HG03139 (cell line): ENCODE measurements around the gene LSM5.

Experiments
- ATAC-seq: cut with Tn5 transposase; IDR thresholded peaks from one replicate; pipeline ENCODE4 v1.9.1; 2021; ENCODE audit not compliant: unreplicated experiment

The LSM5 gene

DNA sequence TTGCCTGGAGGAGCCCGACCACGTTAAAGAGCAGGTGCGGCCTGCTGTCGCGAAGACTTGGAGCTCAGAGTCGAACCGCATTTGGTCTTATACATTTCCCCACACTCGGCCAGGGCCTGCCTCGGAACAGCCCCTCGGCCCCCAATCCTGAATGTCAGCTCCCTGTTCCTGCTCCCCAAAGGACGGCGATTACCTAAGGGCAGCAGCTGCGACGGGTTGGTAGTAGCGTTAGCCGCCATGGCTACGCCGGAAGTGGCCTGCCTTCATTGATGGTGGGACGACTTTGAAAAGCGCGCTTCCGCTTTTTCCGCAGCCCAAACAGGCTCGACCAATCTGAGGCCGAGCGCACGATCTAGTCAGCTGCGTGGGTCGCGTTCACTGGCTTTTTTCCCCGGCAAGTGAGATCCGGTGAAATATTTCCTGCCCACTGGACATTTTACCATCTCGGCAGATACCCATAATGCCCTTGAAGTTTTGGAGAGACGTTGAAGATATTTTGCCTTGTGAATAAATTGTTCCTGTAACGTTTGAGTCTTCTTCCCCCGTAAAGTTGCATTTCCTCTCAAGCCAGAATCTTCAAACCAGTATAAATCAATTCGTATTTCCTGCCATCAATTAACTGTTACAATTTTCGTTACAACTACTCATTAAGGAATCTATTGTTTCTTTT lies at the start of gene LSM5:
TSS of gene LSM5 (minus strand) at position 254 of the 670 bp plus-strand sequence. CDS start at position 239, 15 bp downstream.
- ATAC-seq: peak; percentile 78

DNA sequence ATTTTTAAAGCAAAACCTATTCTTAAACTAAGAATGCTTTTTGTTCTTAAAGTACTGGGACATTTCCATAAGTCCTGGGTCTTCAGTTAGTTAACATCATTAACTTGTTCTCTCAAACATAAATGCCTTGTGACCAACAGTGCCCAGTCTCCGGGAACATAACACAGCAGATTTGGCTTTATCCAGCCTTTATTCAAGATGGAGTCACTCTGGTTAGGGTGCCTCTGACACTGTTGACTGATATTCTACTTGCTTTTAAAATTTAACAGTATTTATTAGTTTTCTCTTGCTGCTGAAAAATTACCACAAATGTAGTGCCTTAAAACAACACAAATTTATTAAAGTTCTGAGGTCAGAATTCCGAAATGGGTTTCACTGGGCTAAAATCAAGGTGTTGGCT lies 49.2 kb upstream of the LSM5 start:
- no peak for ATAC-seq

DNA sequence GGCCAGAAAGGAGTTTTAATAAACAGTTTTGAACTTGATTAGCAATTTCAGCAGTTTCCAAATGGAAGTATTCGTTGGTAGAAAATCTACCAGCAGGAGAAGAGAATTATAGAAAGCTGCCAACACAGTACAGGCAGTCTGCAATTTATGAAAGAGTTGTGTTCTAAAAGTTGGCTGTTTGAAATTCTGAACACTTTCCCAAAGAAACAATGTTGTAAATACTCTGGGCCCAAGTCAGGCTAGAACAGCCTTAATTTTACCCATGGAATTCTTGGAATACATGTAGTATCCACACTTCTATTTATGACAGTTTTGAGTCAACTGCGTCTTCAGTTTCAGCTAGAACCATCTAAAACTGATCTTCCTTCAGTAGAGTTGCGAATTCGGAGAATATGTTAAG lies 47.6 kb upstream of the LSM5 start:
- ATAC-seq: no peak

DNA sequence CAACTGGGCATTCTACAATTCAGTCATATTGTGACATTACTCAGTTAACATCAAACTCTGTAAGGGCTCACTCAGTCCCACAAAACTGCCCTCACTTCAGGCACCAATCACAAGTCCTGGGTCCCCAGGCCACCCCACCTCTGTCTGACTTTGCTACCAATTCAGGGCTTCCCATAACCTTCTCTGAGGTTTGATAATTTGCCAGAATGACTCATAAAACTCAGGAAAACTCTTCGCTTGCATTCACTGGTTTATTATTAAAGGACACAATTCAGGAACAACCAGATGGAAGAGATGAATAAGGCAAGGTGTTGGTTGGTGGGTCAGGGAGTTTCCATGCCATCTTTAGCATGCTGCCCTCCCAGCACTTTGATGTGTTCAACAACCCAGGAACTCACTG lies 46.4 kb upstream of the LSM5 start:
- ATAC-seq: no peak

DNA sequence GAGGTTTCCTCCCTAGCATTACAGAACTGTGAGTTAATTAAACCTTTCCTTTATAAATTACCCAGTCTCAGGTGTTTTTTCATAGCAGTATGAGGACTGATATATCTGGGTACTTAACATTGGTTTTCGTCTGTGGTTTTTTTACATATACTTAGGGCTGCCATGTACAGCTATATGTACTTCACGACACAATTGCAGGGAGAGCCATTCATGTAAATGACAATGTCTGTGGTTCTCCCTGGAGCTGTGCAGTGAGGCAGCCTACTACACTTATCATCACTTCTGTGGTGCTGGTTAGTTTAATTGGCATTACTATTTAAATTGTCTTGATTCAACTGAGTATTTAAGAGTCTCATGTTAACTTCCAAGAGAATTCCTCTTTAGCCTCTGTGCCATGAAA lies 45.8 kb upstream of the LSM5 start:
- ATAC-seq: no peak

DNA sequence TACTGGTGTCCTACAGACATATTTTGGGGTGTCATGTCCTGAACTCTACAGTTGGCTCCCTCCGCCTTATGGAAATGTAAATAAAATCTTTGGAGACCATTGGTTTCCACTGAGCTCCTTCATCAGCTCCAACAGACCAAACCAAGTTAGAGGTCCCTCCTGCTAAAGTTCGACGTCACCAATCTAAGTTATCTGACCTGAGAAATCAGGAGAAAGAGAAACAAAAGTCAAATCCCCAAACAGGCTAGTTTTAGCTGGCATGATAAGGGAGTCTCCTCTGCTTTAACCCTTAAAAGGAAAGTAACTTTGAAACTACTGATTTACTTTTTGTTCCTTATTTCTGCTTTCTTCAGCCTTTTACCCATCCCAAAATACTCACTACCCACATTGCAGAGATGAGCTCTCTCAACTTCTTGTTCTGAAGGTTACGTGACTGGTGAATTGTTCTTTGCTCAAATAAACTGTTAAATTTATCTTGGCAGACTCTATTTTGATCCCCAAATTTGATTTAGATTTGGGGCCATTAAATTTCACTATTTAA lies 45.1 kb upstream of the LSM5 start:
- ATAC-seq: no peak

DNA sequence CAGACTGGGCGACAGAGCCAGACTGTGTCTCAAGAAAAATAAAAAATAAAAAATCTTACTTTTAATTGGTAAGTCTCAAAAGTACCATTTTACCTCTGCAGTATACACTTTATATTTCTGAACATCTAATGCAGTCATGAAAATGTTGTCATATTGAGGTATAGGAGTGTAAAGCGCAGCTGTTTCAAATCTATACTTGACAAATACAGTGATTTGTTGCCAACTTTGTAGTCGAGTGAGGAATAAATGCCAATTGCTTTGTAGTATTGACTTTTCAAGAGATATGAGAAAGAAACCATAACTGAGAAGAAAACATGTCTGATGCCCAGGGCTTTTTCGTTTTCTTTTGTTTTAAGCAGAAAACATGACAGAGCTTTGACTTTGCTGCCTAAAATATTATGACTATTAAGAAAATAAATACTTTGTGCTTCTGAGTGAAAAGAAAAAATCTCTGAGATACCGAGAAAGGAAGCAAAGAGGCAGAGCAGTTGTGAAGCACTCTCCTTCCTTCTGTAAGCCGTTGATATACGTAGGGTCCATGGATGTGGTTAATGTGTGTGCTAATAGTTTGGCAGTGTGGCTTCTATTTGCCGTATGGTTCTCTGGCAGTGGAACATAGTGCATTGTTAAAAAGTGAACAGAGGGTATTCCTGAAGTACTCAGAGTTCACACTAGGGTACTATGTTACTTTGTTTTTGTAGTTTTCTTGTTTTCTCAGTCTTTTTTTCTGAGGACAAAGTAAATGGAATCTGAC lies 43.3 kb upstream of the LSM5 start:
- ATAC-seq: no peak

DNA sequence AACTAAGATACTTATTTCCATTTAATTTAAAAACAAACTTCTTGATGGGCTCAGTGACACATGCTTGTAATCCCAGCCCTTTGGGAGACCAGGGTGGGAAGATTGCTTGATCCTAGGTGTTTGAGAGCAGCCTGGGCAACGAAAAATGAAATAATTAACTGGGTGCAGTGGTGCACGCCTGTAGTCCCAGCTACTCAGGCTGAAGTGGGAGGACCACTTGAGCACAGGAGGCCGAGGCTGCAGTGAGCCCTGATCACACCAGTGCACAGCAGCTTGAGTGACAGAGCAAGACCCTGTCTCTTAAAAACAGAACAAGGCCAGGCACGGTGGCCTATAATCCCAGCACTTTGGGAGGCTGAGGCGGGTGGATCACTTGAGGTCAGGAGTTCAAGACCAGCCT lies 42.5 kb upstream of the LSM5 start:
- no peak for ATAC-seq

DNA sequence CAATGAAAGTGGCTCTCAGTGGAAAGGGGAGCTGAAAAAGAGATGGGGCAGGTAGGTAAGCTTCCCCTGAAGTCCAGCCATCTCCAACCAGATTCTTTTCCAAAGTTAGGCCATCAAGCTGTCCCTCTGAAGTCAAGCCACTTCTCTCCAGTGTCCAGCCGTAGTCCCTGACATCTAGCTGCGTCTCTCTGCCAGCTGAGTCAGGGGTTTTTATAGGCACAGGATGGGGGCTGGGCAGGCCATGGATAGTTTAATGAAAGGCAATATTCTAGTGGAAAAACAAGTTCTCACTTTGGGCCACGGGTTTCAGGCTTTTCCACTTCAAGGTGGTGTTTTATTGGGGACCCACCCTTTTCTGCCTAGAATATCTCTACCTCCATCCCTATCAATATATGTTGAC lies 41.9 kb upstream of the LSM5 start:
- no peak for ATAC-seq

DNA sequence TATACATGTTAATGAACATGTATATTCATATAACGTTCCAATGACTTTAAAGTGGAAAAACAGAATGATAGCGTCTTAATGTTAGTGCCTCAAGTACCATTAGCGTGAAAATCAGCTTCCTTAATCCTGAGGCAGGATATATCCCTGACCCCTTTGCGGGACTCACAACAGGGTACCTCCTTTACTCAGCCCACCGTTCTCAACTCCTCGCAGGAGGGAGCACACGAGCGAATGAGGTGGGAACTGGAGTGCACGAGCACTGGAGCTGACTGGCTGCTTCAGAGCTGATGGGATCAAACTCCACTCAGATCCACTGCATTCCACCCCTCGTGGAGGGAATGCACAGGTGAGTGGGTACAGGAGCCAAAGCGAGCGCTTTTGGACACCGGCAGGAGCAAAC lies 41.2 kb upstream of the LSM5 start:
- ATAC-seq: no peak

DNA sequence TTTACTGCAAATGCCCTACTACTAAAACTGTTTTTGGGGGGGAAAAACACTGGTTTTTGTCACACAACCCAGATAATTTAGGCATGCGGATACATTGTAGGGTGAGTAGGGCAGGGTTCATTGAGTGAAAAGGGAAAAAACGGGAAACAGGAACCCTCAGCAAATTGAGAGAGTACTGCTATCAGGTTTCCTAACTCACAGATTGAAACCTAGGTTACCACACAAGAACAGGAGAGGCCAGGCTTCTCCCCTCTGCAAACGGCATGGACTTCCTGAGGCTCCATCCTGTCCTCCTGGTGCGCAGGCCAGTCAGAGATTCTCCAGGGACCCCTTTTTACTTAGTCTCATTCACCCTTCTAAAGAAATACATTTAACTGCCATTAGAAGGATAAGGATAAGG lies 35.7 kb upstream of the LSM5 start:
- no peak for ATAC-seq

DNA sequence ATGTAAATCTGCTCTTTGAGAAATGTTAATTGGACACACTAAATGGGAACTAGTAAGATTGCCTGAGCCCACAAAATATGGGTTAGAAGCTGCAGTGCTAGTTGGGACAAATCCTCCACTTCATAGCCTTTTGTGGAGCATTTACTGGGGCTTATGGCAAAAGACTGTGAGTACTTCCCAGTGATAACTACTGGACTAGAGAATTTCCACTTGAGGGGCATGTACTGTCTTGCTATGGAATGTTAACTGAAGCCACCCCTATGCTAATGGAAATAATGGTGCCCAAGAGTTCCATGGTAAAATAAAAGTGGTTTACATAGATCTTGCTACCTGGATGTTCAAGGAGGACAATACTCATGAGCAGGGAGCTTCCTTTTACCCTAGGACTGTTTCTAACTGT lies 34.5 kb upstream of the LSM5 start:
- ATAC-seq: no peak

DNA sequence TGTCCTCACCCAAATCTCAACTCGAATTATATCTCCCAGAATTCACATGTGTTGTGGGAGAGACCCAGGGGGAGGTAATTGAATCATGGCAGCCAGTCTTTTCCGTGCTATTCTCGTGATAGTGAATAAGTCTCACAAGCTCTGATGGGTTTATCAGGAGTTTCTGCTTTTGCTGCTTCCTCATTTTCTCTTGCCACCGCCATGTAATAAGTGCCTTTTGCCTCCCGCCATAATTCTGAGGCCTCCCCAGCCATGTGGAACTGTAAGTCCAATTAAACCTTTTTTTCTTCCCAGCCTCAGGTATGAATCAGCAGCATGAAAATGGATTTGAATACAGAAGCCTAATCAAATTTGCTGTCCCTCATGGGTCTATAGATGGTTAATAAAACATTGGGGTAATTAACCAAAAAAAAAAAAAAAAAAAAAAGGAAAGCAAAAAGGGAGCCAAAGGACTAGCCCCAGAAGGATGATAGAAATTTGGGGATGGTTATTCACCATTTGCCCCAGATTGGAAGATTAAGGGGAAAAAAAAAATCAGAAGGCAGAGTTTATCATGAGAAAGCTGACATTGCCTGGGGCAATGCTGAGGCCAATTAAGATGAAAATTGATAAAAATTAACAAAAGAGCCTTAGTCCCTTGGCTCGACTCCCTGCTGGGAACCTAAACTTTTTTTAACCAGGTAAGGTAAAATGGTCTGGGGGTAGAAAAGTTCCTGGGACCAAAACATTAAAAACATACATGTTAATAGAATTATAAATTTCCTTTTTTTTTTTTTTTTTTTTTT lies 32.8 kb upstream of the LSM5 start:
- ATAC-seq: no peak

DNA sequence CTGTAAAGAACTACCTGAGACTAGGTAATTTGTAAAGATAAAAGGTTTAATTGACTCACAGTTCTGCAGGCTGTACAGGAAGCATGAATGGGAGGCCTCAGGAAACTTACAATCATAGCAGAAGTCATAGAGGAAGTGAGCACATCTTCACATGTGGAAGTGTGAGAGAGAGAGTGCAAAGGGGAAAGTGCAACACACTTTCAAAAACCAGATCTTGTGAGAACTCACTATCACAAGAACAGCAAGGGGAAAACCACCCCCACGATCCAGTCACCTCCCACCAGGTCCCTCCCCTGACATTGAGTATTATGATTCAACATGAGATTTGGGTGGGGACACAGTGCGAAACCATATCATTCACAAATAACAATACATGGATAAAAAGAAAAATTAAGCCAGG lies 29.6 kb upstream of the LSM5 start:
- no peak for ATAC-seq

DNA sequence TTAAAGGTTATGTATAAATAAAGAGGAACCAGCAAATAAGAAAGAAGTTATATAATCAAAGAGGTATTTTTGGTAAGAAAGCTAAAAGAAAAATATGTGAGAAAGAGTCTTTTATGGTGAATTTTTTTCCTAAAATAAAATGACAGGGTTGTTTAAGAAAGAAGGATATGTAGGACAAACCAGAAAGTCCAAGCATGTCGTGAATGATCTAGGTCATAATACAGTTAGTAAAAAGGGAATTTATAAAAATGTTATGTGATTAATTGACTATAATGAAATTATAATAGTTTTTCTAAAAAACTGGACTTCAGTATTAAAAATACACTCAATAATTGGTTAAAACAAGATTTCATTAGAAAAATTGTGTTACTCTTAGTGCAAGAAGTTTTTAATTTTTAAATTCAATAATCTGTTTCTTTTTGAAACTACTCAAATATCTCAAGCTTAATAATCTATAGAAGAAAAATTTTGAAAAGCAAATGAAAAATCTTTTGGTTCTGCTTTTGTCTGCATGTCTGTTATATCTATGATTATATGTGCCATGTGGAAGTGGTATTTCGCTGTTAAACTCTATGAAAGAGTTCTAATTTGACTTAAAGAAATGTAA lies 28.5 kb upstream of the LSM5 start:
- no peak for ATAC-seq

DNA sequence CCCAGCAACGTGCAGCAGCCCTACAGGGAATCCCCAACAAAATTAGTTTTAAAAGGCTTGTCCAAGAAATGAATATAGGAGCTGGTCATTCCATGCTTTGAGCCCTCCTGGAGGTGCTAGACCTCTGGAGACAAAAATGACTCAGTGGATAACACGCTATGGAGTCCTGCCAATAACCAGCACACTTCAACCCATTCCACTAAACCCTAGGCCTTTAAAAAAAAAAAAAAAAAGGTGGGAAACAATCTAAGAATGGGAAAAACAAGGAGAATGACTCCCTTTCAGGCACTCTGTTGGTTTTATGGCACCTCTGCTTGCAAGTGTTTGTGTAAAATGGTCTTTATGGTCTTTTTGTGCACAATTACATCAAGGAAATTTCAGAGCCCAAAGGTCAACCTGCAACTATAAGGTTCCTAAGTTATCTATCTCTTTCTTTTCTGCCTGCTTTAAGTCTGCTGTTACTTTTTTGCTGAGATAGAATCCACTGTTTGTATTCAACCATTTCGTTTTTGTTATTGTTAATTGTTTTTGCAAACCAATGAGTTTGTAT lies 26.4 kb upstream of the LSM5 start:
- no peak for ATAC-seq

DNA sequence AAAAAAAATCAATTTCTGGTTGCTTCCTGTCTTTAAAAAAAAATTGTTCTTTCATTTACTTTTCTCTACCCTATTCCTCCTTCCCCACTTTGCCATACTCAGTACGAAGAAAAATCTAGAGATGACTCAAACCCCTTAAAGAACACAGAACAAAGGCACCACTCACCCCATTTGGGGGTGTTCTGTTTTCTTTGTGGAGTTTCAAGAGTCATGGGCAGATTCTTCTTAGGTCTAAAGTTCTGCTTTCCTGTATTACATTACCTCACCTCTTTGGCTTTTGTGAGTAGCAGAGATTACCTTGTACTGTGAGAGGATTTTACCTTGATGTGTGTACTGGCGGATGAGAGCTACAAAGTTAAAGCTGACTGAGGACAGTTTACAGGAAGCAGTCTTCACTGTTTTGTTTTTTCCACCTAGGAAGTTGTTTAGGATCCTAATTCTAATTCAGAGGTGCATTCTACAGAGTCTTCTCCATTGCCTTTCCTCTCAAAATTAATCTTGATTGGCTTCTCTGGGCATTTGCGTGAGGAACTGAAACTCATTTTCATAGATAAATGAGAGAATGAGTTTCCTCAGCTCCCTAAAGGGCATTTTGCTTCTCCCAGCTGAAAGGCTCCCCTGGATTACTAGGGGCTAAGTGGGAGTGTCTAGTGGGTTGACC lies 25.8 kb upstream of the LSM5 start:
- peak; percentile 79 for ATAC-seq

DNA sequence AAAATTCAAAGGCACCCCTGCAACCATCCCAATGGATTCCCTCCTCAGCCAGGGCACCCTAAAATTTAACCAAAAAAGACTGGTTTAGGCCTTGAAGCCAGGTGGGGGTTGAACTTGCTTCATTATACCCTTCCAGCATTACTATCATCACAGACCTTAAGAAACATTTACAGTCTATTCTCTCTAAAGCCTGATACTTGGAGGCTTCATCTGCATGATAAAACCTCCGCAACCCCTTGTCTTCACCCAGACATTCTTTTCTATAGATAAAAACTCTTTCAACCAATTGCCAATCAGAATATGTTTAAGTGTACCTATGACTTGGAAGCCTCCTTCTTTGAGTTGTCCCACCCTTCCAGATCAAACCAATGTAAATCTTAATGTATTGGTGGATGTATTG lies 23.0 kb upstream of the LSM5 start:
- ATAC-seq: no peak

DNA sequence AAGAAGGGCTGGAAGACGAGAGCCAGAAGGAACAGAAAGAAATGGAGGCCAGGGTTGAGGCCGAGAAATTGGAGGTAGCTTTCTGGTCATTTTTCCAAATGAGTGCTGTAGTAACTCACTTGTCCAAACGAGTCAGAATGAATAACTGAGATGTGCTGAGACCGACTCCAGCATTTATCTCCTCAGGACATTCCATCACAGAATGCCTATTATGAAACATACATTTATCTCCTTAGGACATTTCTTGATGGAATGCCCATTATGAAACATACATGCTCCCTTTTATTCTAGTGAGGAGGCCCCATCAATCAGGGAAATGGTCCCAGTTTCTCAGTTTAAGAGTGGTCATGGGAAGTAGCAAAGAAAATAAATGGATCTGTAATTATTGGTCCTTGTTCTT lies 21.6 kb upstream of the LSM5 start:
- ATAC-seq: no peak

DNA sequence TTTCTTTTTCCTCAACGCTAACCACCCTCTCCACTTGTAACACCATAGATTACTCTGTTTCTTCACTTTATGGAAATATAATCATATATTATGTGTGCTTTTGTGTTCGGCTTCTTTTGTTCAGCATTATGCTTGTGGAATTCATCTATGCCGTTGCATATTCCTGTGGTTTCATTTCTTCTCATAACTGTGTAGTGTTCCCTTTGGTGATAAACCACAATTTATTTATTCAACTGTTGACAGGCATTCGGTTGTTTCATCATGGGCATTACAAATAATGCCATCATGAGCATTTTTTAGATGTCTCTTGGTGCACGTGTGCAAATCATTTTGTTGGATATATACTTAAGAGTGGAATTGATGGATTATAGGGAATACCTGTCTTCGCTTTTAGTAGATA lies 17.2 kb upstream of the LSM5 start:
- no peak for ATAC-seq
